HCEC 1CT (cell line): Measurements from ENCODE around the gene ZNF804B.
A peak's percentile ranks its signal among the peaks of the same experiment; 100 is the strongest.

Experiments
- DNase-seq: peaks from one replicate; pipeline ENCODE4 v3.0.0-alpha.2; 2017

Gene ZNF804B

DNA sequence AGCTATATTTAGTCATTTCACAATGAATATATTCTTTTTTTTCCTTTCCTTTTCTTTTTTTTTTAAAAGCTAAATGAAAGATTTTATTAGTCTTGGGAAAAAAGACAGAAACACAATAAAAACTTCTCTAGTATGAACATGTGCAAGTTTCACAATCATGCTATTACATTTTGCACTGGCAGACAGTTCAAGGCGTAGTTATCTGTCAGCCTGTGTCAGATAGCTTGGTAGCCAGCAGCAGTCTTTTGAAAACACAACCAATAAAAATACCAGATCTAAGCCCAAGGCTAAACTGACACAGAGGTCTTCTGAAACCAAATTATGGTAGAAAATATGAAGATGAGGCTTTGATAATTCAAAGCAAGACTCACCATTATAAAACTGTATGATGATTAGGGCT, 241.8 kb downstream of the ZNF804B start:
- no peak for DNase-seq

GRCh38 chr7:89002981-89003956, 243.8 kb downstream of the ZNF804B start:
- DNase-seq: no peak

DNA sequence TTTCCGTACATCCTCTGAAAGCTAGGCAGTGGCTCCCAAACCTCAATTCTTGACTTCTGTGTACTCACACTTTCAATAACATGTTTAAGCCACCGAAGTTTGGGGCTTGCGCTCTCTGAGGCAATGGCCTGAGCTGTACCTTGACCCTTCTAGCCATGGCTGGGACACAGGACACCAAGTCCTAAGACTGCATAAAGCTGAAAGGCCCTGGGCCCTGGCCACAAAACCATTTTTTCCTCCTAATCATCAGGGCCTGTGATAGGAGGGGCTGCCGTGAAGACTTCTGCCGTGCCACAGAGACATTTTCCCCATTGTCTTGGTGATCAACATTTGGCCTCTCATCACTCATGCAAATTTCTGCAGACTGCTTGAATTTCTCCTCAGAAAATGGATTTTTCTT, 252.5 kb downstream of the ZNF804B start:
- DNase-seq: no peak

DNA sequence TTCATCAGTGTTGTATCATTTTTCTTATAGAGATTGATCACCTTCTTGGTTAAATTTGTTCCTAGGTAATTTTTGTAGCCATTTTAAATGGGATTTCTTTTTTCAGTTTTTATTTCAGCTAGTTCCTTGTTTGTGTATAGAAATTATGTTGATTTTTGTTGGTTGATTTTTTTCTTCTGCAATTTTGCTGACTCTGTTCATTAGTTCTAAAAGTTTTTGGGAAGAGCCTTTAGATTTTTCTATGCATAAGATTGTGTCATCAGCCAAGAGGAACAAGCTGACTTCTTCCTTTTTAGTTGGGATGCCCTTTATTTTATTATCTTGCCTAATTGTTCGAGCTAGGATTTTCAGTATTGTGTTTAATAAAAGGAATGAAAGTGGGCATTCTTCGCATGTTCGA, 258.2 kb downstream of the ZNF804B start:
- DNase-seq: no peak

DNA sequence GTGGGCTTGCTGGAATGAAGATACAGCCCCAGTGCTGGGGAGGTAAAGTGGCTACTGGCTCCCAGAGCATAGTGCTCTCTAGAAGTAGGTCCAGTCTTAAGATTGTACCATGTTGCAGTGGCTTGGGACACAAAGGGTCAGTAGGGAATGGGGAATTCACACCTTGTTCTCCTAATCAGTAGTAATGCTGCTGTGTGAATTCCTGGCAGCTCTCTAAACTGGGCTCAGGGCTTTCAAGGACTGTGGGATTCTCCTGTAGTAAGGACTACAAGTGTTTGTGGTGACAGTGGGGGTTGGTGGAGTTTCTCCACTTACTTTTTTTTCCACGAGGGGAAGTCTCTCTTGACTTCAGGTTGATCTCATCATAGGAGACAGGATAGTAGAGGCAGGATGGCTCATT, 262.2 kb downstream of the ZNF804B start:
- no peak for DNase-seq

- no peak for DNase-seq
Measured at GRCh38 chr7:89023206-89023605, 263.7 kb downstream of the ZNF804B start.

DNA sequence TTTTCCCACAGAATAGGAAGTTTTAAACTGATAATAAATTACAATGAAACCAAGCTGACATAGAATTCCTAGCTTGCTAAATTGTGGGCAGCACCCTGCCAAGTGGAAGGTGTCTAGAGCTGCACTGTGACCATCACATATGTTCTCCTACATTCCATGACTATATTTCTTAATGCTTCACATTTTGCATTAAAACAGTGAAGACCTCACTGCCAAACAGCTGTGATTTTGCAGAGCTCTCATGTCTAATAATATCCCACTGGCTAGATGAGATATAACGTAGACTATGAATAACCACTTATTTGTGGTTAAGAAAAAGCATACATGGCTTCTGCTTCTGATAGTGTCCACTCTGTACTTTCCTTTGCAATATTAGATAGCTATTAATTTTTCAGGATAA, 264.4 kb downstream of the ZNF804B start:
- no peak for DNase-seq

GRCh38 chr7:89027781-89028180, 268.3 kb downstream of the ZNF804B start:
- DNase-seq: no peak

DNA sequence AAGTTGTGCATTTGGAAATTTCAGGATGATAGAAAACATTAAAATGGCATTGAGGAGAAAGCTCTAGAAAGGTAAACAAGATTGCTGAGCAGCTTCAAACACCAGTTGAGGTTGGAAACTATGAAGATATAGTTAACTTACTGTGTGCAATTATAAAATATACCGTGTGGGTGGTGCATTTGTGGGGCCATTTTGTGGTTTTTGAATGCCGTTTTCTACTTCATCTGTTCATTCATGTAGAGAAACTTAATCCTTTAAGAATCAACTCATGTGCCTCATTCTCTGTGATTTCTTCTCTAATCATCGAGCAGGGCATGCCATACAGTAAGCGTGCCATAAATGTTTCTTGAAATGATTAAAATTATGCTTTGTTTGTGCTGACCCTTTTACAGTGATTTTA, 268.8 kb downstream of the ZNF804B start:
- no peak for DNase-seq

DNA sequence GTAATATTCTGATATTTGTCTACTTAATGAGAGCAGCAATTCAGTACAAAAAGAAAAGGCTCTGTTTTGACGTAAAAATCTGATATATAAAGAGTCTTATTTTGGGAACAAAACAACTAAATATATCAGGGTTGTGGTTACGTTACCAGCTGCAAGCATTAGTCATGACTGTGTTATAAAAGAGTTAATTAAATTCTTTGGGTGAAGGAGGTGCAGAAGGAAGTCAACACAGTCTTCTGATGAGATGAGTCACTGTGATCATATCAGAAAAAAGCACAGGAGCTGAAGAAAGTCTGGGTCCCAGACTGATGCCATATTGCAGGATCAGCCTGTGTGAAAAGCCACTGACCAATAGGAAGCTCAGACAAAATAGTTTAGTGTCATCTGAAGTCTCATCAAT, 270.4 kb downstream of the ZNF804B start:
- DNase-seq: peak; percentile 37

- DNase-seq: no peak
Measured at GRCh38 chr7:89041240-89041639, 281.7 kb downstream of the ZNF804B start.

GRCh38 chr7:89042940-89043339, 283.4 kb downstream of the ZNF804B start:
- DNase-seq: no peak

DNA sequence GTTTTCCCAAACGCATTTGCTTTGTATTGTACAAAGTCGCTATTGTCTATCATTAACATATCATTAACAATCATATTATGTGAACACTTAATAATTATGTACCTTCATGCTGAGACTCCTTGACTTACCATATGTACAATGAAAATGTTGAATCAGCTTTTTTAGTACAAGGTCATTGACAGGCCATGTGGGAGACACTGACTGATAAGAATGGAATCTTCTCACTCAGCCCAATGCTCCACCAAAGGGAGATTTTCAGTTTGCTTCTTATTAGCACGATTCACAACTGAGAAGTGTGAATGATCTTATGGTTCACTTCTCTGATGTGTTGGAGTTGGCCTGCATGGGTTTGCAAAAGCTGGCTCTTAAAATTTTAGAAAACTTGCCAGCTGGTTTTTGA, 289.5 kb downstream of the ZNF804B start:
- DNase-seq: no peak

DNA sequence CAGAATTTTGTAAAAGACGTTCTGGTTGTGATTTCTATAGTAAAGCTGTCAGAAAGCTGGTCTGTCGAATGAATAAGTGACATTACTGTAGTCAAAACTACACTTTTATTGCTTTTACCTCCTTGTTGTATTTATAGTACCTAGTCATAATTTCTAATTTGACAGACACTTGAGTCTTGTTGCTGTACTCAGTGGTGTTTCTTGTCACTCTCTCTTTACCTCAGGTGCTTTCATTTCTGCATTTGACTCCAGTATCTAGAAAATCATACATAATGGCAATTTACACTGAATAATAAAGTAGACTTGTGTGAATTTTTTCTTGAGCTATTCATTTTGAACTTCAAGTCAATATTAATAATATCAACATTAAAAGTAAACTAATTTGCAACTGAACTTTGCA, 293.6 kb downstream of the ZNF804B start:
- DNase-seq: no peak

- no peak for DNase-seq
Measured at GRCh38 chr7:89054361-89054760, 294.9 kb downstream of the ZNF804B start.

DNA sequence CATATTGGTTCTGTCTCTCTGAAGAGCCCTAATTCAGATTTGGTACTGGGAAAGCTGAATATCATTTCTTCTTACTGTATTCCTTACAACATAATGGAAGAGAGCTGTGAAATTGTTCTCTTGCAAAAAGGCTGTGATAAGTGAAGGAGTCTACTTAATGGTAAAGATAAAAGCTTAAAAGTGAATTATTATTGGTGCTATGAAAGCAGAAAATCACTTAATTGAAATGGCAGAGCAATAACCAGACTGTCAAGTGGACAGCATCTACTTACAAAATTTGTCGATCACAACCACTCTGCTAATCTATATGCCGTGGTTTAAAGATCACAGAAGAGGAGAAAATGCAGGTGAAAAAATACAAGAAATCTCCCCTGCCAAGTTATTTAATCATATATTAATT, 300.7 kb downstream of the ZNF804B start:
- DNase-seq: no peak

- no peak for DNase-seq
Measured at GRCh38 chr7:89064831-89065230, 305.3 kb downstream of the ZNF804B start.

GRCh38 chr7:89067048-89067447, 307.5 kb downstream of the ZNF804B start:
- DNase-seq: no peak

DNA sequence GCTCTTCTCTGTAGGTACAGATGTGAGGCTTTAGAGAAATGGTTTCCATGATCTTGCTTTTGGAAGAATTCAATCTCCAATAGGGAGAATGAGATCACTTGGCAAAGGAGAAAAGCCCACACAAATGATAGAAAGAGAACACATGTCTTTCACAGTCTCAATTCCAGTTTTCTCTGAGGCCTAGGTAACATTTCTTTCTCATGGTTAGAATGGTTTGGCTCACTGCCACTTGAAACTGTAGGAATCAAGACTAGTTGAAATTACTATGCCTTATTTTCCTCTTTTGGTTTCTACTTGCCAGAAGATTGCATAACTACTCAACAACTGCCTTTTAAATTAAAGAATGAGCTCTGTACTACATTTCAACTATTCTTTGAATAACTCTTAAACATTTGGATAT, 312.6 kb downstream of the ZNF804B start:
- DNase-seq: no peak

DNA sequence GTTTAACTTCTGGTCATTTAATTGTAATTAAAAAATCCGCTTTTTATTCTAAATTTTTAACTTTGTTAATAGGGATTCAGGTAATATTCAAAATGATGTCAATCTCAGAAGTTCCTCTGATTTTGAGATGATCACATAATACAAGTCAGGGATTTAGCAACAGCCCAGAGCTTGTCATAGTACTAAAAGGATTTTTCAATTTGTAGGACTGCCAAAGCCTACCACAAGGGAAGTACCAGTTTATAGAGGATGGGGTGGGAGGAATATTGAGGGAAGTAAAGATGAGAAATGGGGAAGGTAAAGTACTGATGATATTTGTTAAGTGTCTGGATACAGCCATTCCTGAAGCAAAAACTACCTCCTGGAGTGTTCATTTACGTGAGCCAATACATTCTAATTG, 314.3 kb downstream of the ZNF804B start:
- no peak for DNase-seq

DNA sequence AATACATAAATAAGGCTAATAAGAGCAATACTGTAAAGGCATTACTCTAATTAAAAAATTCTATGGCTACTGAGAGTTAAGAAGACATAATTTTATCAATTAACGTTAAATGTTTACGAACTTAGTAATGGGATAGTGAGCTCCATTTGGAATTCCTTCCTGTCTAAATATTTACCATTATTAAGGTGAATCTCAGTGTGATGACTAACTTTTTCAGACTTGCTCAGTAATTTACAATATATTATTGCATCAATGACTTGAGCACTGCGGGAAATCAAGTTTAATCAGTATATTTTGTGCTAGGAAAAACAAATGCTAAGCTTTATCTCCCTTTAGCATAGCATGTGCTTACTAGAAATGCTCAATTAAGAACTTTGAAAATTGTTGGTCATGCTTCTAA, 318.5 kb downstream of the ZNF804B start:
- DNase-seq: no peak

GRCh38 chr7:89085580-89085979, 326.1 kb downstream of the ZNF804B start:
- DNase-seq: no peak

DNA sequence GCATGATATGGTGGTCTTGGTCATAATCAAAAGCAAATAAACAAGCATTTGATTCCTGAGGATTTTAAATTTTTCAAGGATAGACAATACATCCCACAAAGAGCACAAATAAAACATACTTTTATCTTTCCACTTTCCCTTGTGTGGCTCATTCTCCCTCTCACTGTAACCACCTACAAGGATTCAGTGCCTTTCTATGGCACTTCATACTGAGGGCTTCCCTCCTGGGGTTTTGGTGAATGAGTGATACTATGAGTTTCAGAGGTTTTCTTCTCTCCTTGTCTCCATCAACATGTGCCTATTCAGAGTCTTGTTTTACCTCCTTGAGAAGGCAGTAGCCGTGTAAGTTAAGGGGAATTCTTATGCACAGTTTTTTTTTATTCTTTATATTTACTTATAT, 332.1 kb downstream of the ZNF804B start:
- no peak for DNase-seq

DNA sequence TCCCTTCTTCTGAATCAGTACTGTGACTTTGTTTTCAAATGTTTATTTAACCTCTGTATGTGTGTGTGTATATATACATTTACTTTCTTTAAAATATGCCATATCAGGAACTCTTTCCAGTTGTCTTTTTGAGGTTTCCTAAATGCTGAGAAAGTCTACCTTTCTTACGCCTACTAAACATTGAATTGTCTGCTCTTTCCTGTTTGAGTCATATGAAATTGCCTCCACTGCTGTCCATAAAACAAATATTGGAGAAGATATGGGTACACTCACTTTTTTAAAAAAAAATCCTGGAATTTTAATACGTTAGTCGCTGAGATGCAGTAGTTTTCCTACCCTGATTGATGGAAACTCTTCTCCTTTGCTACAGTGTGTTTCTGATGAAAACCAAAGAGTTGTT, 334.8 kb downstream of the ZNF804B start:
- DNase-seq: no peak

- DNase-seq: no peak
Measured at GRCh38 chr7:89103564-89103963, 344.1 kb downstream of the ZNF804B start.
